SK-MEL-5 (cell line): ENCODE measurements around the gene GCNT3. TPM values are rescaled to one million over a fixed set of nuclear protein-coding genes. Genes with fewer than 3 reads are reported as not detected.

Experiments
- DNase-seq: peaks from one replicate; pipeline ENCODE4 v3.0.0-alpha.2; 2016; ENCODE audit warnings: low read depth, low spot score
- in situ Hi-C: cut with HindIII; loops from 2 replicates; pipeline ENCODE4 v1.10.0; 2016; ENCODE audit warnings: low sequenced_read_pairs, high pct_unique_total_duplicates, low pct_unique_long_range_greater_than_20kb
- small RNA-seq, 2 experiments: library from RNA; depleted of rRNA; stranded (forward); fragments of <200 nt; gene quantifications; one replicate each; pipeline ENCODE3, GENCODE V24; 2014
- total RNA-seq: library from RNA; depleted of rRNA; stranded (reverse); fragments of >200 nt; shearing (Covaris generic); gene quantifications from 2 replicates; pipeline ENCODE4 v1.2.3, GENCODE V29; 2014; rRNA removed

Gene GCNT3
- total RNA-seq, 1 experiment from 2014 or later: 0.48 TPM

DNA sequence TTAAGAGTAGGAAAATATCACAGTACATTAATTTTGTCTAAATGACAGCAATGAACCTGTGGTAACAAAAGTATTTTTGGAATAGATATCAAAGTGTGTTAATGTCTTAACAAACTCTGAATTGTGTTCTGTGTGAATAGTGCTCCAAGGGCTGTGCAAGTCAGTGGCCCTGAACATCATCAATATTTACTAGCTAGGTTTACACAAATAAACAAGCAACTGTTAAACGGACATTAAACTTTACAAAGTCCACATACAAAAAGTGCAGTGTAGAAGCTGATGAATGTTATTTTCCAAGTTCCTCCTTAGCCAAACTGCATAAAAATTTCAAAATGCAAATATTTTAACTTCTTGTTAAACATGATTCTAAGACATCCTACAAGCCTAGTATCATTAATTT is 47.8 kb downstream of the GCNT3 start:
- in situ Hi-C loops: no loop called here
- DNase-seq: no peak

DNA sequence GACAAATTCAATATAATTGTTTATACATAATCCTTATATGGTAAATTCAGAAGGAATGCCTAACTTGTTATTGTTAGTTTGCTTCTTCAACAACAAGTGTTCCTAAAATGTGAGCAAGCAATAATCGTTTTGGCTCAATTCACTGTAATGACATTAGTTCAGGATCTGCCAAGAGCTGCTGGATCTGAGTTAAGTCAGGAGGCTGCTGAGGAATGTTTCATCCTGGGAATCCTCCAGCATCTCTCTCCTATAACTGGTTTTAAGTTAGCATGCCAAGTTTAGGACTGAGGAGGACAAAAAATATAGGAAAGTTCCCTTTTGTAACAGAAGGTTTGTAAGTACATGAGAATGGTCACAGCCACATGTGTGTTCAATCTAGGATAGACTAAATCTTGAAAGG is 50.7 kb downstream of the GCNT3 start:
- DNase-seq: no peak
- in situ Hi-C loops: no loop called here

DNA sequence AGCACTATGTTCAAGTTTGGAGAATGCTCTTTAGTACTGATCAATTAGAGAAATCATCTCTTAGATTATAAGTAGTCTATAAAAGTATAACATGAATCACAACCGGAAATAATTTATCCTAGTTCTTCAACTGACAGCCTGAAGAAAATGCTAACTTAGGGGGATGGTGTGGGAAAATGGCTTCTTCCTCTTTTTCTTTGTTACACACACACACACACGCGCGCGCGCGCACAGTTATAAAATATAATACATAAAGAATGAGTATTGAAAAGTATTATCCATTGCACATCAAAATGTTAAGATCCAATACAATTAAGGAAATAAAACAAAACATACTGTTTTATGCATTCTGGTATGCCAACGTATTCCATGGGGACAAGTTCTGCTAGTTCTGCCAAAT is 57.0 kb downstream of the GCNT3 start:
- in situ Hi-C loops: no loop called here
- no peak for DNase-seq

Small RNA genes within 50 kb of the gene (small RNA-seq; reads per million reads assigned to genes)
- gene RNA5SP396: 0 reads per million in 2 experiments

Other genes with a start within 250 kb of the GCNT3 start
- gene MYO1E, start 238.9 kb upstream of the GCNT3 start, total RNA-seq: 59.9 and 68.7 TPM in 2 replicates
- gene FAM81A, start 173.6 kb upstream of the GCNT3 start, total RNA-seq: 21.2 and 22.7 TPM in 2 replicates
- gene GTF2A2, start 45.7 kb downstream of the GCNT3 start, total RNA-seq: 71.7 and 80.4 TPM in 2 replicates
- 141 and 154 TPM in 2 replicates for gene BNIP2, start 77.5 kb downstream of the GCNT3 start, total RNA-seq